Measurements from ENCODE around the gene MRPS7.
"Not testable (repeated sequence)": the region's sequence is repeated elsewhere in the genome, so short reads cannot be mapped to it uniquely, and the experiment has no call there.

The MRPS7 gene

GRCh38 chr17:75272848-75273184 is 11.1 kb downstream of the MRPS7 start:
- Histone ChIP-seq H2AFZ (ENCODE audit: low read depth, low read length, severe bottlenecking) (no peak overlapping the region), H3K9ac (ENCODE audit: low read length) (peak overlapping the region; percentile 100), H3K27me3 (ENCODE audit: low read length) (no peaks in the 10 kb centered on the region), H3K4me3 (ENCODE audit: insufficient read depth, low read length, poor library complexity, severe bottlenecking) (no peak overlapping the region), H3K27ac (ENCODE audit: low read depth, low read length) (peak overlapping the region; percentile 82), H3F3A (ENCODE audit: insufficient read depth) (peaks cover 33% of the 10 kb centered on the region), H3K9me2 (replicated peaks; ENCODE audit: insufficient read depth, low read length) (no peaks in the 10 kb centered on the region), H3K36me3 (ENCODE audit: low read length) (0 out of 2 replicates have a peak, but pooled peaks cover 2% of the 10 kb centered on the region), H4K20me1 (ENCODE audit: low read depth, low read length) (no peaks in the 10 kb centered on the region), H3K9me3 (ENCODE audit: insufficient read depth, low read length) (no peaks in the 10 kb centered on the region), H3K4me2 (ENCODE audit: low read depth, low read length, poor library complexity, severe bottlenecking) (peak overlapping the region; percentile 54), H3K79me2 (ENCODE audit: insufficient read depth, low read length) (peaks cover 15% of the 10 kb centered on the region)
- TF ChIP-seq, protein P1, sequence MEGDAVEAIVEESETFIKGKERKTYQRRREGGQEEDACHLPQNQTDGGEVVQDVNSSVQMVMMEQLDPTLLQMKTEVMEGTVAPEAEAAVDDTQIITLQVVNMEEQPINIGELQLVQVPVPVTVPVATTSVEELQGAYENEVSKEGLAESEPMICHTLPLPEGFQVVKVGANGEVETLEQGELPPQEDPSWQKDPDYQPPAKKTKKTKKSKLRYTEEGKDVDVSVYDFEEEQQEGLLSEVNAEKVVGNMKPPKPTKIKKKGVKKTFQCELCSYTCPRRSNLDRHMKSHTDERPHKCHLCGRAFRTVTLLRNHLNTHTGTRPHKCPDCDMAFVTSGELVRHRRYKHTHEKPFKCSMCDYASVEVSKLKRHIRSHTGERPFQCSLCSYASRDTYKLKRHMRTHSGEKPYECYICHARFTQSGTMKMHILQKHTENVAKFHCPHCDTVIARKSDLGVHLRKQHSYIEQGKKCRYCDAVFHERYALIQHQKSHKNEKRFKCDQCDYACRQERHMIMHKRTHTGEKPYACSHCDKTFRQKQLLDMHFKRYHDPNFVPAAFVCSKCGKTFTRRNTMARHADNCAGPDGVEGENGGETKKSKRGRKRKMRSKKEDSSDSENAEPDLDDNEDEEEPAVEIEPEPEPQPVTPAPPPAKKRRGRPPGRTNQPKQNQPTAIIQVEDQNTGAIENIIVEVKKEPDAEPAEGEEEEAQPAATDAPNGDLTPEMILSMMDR (IDR thresholded peaks at IDR 0.05; ENCODE audit: insufficient read depth, low read length, poor library complexity, severe bottlenecking): no peak
- TF ChIP-seq EZH2phosphoT487 (conservative IDR thresholded peaks at IDR 0.05; ENCODE audit: low read length): no peak

GRCh38 chr17:75273977-75274708 is 12.5 kb downstream of the MRPS7 start:
- Histone ChIP-seq H4K20me1 (ENCODE audit: low read depth, low read length) (no peaks in the 10 kb centered on the region), H3K9me2 (replicated peaks; ENCODE audit: insufficient read depth, low read length) (no peaks in the 10 kb centered on the region), H3F3A (ENCODE audit: insufficient read depth) (peaks cover 30% of the 10 kb centered on the region), H3K4me2 (ENCODE audit: low read depth, low read length, poor library complexity, severe bottlenecking) (no peak overlapping the region), H3K27me3 (ENCODE audit: low read length) (no peaks in the 10 kb centered on the region), H3K9me3 (ENCODE audit: insufficient read depth, low read length) (no peaks in the 10 kb centered on the region), H3K9ac (ENCODE audit: low read length) (no peak overlapping the region), H3K27ac (ENCODE audit: low read depth, low read length) (no peak overlapping the region), H3K79me2 (ENCODE audit: insufficient read depth, low read length) (peaks cover 13% of the 10 kb centered on the region), H3K4me3 (ENCODE audit: insufficient read depth, low read length, poor library complexity, severe bottlenecking) (no peak overlapping the region), H3K36me3 (ENCODE audit: low read length) (peaks cover 4% of the 10 kb centered on the region; the same call in 1 of the 2 replicates), H2AFZ (ENCODE audit: low read depth, low read length, severe bottlenecking) (no peak overlapping the region)
- no peak for TF ChIP-seq EZH2phosphoT487 (conservative IDR thresholded peaks at IDR 0.05; ENCODE audit: low read length)
- TF ChIP-seq, protein P1 (IDR thresholded peaks at IDR 0.05; ENCODE audit: insufficient read depth, low read length, poor library complexity, severe bottlenecking): no peak

- H3K27ac ChIP-seq (ENCODE audit: low read depth, low read length): no peak overlapping the region
- H3K36me3 ChIP-seq (ENCODE audit: low read length): peaks cover 6% of the 10 kb centered on the region; the same call in 1 of the 2 replicates
- H2AFZ ChIP-seq (ENCODE audit: low read depth, low read length, severe bottlenecking): no peak overlapping the region
- H3K9ac ChIP-seq (ENCODE audit: low read length): no peak overlapping the region
- H4K20me1 ChIP-seq (ENCODE audit: low read depth, low read length): no peaks in the 10 kb centered on the region
- TF ChIP-seq, protein P1 (IDR thresholded peaks at IDR 0.05; ENCODE audit: insufficient read depth, low read length, poor library complexity, severe bottlenecking): no peak
- TF ChIP-seq EZH2phosphoT487 (conservative IDR thresholded peaks at IDR 0.05; ENCODE audit: low read length): no peak
- no peaks in the 10 kb centered on the region for H3K9me2 ChIP-seq (replicated peaks; ENCODE audit: insufficient read depth, low read length)
- no peaks in the 10 kb centered on the region for H3K9me3 ChIP-seq (ENCODE audit: insufficient read depth, low read length)
- H3K27me3 ChIP-seq (ENCODE audit: low read length): no peaks in the 10 kb centered on the region
- peaks cover 10% of the 10 kb centered on the region; the same call in 1 of the 2 replicates for H3K79me2 ChIP-seq (ENCODE audit: insufficient read depth, low read length)
- H3K4me2 ChIP-seq (ENCODE audit: low read depth, low read length, poor library complexity, severe bottlenecking): no peak overlapping the region
- H3K4me3 ChIP-seq (ENCODE audit: insufficient read depth, low read length, poor library complexity, severe bottlenecking): no peak overlapping the region
- peaks cover 21% of the 10 kb centered on the region for H3F3A ChIP-seq (ENCODE audit: insufficient read depth)
These were observed 16.0 kb downstream of the MRPS7 start for GRCh38 chr17:75277664-75278071.

- not testable (repeated sequence) for H3K9ac ChIP-seq (ENCODE audit: low read length)
These were observed 18.5 kb downstream of the MRPS7 start for GRCh38 chr17:75280189-75280588.

More at GRCh38 chr17:75280189-75280588, 18.5 kb downstream of the MRPS7 start:
- H3K27me3 ChIP-seq (ENCODE audit: low read length); H3K4me3 ChIP-seq (ENCODE audit: insufficient read depth, low read length, poor library complexity, severe bottlenecking); H4K20me1 ChIP-seq (ENCODE audit: low read depth, low read length); H3K4me2 ChIP-seq (ENCODE audit: low read depth, low read length, poor library complexity, severe bottlenecking); H3K36me3 ChIP-seq (ENCODE audit: low read length); H3K9me3 ChIP-seq (ENCODE audit: insufficient read depth, low read length); H3F3A ChIP-seq (ENCODE audit: insufficient read depth); H2AFZ ChIP-seq (ENCODE audit: low read depth, low read length, severe bottlenecking); H3K9me2 ChIP-seq (replicated peaks; ENCODE audit: insufficient read depth, low read length); H3K27ac ChIP-seq (ENCODE audit: low read depth, low read length): not testable (repeated sequence)
- H3K79me2 ChIP-seq (ENCODE audit: insufficient read depth, low read length): peaks cover 10% of the 10 kb centered on the region; the same call in 1 of the 2 replicates

Measured in SU-DHL-6 (cell line).